ENCODE results near the gene SERINC4.
"Not testable (repeated sequence)": the region's sequence is repeated elsewhere in the genome, so short reads cannot be mapped to it uniquely, and the experiment has no call there.

Gene SERINC4

DNA sequence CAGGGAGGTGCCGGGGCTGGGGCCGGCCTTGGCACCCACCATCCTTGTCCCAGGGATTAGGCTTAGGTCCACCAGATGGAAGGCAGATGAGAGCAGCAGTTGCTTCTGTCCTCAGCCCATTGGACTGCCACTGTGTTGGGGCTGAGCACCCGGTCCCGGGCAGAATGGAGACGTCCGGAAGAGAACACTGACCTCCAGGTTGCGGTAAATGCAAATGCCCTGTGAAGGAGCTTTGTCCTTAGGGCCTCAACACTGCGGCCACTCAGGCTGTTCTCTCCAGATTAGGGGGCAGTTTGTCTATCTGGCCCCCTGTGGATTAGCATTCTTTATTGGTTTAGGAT, at the start of gene SERINC4:
TSS of gene SERINC4 (minus strand) at position 276 of the 341 bp plus-strand sequence. CDS start at position 42, 234 bp downstream.
- no peak for DNase-seq (ENCODE audit: low spot score)

DNA sequence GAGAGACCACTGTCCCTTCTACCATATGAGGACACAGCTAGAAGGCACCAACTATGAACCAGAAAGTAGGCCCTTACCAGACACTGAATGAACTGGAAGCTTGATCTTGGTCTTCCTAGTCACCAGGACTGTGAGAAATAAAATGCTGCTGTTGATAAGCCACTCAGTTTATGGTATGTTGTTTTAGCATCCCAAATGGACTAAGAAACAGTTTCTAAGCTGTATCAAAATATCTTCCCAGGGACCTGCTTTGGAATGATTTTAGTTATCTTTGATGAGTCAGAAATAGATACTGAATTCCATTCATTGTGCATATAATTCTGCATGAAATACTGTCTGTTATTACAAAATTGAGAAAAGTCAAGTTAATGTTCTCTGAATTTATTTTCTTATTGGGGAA, 45.4 kb upstream of the SERINC4 start:
- DNase-seq (ENCODE audit: low spot score), result no peak

DNA sequence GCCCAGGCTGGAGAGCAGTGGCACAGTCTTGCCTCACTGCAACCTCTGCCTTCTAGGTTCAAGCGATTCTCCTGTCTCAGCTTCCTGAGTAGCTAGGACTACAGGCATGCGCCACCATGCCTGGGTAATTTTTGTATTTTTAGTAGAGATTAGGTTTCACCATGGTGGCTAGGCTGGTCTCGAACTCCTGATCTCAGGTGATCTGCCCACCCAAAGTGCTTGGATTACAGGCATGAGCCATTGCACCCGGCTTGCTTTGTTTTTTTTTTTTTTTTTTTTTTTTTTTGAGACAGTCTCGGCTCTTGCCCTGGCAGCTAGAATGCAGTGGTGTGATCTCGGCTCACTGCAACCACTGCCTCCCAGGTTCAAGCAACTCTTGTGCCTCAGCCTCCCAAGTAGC, 32.5 kb upstream of the SERINC4 start:
- not testable (repeated sequence) for DNase-seq (ENCODE audit: low spot score)

DNA sequence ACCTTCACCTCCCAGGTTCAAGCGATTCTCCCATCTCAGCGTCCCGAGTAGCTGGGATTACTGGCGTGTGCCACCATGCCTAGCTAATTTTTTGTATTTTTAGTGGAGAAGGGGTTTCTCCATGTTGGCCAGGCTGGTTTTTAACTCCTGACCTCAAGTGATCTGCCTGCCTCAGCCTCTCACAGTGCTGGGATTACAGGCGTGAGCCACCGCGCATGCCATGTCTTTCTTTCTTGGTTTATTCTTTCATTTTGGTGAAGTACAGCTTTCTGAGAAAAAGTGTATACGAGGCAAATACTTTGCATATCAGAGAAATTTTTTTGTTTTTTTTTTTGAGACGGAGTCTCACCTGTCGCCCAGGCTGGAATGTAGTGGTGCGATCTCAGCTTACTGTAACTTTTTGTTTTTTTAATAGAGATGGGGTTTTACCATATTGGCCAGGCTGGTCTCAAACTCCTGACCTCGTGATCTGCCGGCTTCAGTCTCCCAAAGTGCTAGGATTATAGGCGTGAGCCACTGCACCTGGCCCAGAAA, 31.6 kb upstream of the SERINC4 start:
- not testable (repeated sequence) for DNase-seq (ENCODE audit: low spot score)

DNA sequence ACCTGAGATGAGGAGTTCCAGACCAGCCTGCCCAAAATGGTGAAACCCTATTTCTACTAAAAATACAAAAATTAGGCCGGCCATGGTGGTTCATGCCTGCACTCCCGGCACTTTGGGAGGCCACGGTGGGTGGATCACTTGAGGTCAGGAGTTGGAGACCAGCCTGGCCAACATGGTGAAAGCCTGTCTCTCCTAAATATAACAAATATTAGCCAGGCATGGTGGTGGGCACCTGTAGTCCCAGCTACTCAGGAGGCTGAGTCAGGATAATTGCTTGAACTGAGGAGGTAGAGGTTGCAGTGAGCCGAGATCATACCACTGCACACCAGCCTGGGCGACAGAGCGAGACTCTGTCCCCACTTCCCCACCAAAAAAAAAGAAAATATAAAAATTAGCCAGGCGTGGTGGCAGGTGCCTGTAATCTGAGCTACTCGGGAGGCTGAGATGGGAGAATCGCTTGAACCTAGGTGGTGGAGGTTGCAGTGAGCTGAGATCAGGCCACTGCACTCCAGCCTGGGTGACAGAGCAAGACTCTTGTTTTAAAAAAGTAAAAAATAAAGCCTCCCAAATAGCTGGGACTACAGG, 30.8 kb upstream of the SERINC4 start:
- DNase-seq (ENCODE audit: low spot score), result not testable (repeated sequence)

DNA sequence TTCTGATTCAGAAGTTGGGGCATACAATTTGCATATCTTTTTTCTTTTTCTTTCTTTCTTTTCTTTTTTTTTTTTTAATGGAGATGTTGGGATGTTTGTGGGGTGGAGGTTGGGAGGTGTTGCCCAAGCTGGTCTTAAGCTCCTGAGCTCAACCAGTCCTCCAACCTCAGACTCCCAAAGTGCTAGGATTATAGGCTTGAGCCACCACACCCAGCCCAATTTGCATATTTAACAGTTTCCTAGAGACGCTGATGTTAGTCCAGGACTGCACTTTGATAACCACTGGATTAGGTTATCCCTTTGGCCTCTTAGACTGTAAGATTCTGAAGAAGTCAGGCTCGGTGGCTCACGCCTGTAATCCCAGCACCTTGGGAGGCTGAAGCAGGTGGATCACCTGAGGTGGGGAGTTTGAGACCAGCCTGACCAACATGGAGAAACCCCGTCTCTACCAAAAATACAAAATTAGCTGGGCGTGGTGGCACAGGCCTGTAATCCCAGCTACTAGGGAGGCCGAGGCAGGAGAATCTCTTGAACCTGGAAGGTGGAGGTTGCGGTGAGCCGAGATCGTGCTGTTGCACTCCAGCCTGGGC, 30.0 kb upstream of the SERINC4 start:
- not testable (repeated sequence) for DNase-seq (ENCODE audit: low spot score)

DNA sequence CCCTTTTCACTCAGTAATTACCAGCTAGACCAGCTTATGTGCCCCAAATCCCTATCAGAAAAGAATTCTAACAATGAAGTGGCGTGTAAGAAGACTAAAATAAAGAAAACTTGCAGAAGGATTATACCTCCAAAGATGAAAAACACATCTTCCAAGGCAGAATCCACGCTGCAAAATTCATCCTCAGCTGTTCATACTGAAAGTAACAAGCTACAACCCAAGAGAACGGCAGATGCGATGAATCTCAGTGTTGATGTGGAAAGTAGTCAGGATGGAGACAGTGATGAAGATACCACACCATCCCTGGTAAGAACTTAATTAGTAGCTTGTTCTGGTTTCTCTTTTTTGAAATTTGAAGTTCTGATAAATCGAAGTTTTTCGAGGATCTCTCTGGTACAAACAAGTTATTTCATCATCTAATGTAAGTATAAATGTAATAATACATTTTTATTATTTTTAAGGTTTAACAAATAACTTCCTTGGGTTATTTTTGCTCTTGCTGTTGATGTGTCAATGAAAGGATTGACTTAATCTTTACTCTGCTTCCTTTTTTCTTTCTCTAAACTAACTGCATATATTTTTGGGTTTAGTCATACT, 28.1 kb upstream of the SERINC4 start:
- DNase-seq (ENCODE audit: low spot score), result no peak

DNA sequence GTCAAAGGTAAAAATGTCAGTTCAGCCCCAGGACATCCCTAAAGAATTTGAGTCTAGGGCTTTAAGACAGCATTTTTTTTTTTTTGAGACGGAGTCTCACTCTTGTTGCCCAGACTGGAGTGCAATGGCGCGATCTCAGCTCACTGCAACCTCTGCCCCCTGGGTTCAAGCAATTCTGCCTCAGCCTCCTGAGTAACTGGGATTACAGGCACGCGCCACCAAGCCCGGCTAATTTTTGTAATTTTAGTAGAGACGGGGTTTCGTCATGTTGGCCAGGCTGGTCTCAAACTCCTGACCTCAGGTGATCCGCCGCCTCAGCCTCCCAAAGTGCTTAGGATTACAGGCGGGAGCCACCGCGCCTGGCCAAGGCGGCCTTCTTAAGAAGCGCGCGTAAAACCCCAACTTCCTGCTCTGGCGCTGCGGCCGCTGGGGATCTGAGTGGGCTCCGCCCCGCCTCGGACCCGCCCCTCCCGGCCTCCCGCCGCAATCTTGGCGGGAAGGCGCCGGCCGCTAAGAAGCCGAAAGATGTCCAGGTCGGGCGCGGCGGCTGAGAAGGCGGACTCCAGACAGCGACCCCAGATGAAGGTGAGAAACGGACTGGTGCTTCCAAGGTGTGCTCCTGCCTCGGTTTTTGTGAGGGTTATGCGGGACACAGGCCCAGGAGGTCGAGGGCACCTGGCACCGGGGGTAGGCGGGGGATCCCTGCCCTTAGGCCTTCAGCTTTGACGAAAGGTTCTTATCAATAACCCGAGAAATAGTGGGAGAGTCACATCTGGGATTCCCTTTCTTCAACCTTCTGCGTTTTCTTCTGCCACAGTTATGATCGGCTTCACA, 26.7 kb upstream of the SERINC4 start, which contains the start of gene WDR76:
TSS of gene WDR76 (plus strand) at position 495 of the 834 bp plus-strand sequence. CDS start at position 526, 31 bp downstream.
- DNase-seq (ENCODE audit: low spot score), result peak; percentile 80

DNA sequence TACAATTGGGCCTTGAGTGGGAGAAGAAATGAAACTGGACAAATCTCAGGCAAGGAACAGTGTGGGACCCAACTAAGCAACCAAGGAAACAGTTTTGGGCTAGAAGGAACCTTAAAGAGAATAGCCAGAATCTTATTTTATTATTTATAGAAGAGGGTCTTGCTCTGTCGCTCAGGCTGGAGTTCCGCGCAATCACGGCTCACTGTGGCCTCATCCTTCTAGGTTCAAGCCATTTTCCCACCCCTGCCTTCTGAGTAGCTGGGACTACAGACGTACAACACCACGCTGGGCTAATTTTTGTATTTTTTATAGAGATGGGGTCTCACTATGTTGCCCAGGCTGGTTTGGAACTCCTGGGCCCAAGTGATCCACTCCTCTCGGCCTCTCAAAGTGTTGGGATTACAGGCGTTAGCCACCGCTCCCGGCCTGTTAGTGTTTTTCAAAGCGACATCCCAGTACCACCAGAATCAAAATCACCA, 26.0 kb upstream of the SERINC4 start:
- no peak for DNase-seq (ENCODE audit: low spot score)

DNA sequence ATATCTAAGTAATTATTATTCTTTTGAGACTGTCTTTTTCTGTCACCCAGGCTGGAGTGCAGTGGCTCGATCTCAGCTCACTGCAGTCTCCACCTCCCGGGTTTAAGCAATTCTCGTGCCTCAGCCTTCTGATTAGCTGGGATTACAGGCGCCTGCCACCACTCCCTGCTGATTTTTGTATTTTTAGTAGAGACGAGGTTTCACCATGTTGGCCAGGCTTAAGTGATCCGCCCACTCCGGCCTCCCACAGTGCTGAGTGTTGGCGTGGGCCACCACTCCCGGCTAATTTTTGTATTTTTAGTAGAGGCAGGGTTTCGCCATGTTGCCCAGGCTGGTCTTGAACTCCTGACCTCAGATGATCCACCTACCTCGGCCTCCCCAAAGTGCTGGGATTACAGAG, 25.3 kb upstream of the SERINC4 start:
- not testable (repeated sequence) for DNase-seq (ENCODE audit: low spot score)

DNA sequence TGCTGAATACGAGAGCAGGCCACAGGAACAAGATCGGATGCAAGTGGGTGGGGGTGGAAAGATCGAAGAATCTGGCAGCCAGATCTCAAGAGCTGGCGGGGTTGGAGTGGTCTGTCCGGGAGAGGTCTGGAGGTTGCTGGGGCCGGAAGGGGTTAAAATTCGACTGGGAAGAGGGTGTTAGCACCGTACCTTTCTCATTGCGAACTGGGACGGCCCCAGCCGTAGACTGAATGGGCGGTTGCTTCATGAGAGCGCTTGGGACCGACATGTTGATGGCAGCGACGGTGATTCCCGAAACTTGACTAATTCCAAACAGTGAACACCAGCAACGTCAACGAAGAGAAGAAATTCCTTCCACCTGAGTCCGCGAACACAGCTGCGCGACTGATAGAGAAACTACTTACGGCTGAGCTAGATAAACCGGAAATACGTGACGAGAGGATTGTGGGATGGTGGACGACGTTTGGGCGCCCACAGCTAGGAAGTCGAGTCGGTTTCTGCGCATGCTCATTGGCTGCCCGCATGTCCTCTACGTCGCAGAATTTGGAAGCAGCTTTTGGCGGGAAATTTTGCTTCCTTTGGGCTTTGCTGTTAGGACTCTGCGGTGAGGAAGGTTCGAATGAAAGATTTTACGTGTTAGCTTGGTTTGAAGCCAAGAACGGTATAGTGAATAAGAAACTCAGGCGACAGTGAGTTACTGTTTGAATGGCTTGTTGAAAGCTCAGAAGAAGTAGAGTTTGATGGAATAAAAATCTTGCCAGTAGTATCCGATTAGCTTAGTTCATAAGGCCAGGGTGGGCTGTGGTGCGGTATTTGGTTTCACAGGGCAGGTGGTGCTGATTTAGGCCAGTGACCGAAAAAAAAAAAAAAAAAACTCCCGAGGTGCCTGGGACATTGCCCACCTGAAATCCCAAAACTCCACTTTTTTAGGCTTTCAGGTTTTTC, 24.6 kb upstream of the SERINC4 start, which contains the start of gene MFAP1:
TSS of gene MFAP1 (minus strand) at position 389 of the 945 bp plus-strand sequence. CDS start at position 268, 121 bp downstream.
- DNase-seq (ENCODE audit: low spot score), result peak; percentile 96

DNA sequence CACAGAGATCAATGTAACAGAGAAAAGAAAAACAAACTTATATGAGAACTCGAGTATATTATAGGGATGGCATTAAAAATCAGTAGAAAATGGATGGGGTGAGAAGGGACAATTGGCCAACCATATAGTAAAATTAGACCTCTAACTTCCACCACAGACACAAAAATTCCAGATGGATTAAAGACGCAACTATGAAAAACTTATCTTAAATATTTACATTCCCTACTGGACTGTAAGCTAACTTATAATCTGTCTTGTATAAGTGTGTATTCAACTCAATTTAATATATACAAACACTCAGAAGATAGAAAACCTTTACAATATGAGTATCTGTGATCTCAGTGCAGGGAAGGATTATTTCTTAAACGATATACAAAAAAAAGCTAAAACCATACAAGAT, 21.5 kb upstream of the SERINC4 start:
- no peak for DNase-seq (ENCODE audit: low spot score)

DNA sequence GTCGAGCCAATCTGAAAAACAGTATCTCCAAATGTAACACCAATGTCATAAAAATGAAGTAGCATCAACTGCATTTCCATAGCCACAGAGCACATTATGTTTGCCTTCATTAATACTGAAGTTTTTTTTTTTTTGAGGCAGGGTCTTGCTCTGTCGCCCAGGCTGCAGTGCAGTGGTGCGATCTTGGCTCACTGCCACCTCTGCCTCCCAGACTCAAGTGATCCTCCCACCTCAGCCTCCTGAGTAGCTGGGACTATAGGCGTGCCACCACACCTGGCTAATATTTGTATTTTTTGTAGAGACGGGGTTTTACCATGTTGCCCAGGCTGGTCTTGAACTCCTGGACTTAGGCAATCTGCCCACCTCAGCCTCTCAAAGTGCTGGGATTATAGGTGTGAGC, 15.0 kb upstream of the SERINC4 start:
- DNase-seq (ENCODE audit: low spot score), result not testable (repeated sequence)

DNA sequence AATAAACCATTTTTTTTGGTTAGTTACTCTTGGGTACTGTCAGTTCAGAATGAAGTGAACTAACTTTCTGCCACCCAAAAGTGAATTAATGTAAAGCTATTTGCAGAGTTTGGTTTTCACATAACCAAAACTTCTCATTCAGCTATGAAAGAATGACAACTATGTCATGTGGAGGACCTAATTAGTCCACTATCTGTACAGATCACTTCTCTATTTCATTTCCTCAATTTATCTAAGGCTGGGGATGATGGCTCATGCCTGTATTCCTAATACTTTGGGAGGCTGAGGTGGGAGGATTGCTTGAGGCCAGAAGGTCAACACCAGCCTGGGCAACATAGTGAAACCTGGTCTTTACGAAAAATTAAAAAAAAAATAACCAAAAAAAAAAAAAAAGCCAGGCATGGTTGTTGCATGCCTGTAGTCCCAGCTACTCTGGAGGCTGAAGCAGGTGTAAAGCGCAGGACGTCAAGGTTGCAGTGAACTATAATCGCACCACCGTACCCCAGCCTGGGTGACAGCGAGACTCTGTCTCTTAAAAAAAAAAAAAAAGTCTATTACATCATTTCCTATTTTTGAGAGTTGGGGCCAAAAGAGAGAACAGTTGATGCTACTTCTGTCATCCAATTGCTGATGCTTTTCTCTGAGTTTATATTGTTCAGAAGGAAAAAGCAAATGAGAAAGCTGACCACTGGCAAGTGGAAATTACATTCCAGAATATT, 9.1 kb upstream of the SERINC4 start:
- no peak for DNase-seq (ENCODE audit: low spot score)

DNA sequence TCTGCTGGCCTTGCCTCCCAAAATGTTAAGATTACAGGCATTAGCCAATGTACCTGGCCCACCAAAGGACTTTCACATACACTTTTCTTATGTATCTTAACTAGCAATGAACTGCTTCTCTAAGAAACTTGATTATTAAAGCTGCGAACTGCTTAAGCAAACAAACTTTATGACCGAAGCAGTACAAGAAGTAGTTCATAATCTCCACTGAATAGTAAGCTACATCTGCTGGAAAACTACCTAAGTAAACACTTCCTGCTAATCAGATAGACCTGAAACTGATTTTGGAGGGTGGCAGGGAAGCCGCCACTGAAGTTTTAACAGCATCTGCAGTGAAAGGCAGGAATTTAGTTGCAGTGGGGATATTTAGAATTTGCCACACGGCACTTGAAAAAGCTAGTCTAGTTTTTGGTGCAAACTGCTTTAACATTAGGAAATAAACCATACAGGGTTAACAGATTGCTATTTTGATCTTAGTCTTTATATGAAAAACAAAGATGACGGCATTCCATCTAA, 8.5 kb upstream of the SERINC4 start:
- no peak for DNase-seq (ENCODE audit: low spot score)

DNA sequence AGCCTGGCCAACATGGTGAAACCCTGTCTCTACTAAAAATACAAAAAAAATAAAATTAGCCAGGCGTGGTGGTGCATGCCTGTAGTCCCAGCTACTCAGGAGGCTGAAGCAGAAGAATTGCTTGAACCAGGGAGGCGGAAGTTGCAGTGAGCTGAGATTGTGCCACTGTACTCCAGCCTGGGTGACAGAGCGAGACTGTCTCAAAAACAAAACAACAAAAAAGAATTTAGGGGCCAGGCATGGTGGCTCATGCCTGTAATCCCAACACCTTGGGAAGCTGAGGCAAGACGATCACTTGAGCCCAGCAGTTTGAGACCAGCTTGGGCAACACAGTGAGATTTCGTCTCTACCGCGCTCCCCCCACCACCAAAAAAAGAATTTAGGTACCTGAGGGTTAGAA, 2.7 kb upstream of the SERINC4 start:
- not testable (repeated sequence) for DNase-seq (ENCODE audit: low spot score)

DNA sequence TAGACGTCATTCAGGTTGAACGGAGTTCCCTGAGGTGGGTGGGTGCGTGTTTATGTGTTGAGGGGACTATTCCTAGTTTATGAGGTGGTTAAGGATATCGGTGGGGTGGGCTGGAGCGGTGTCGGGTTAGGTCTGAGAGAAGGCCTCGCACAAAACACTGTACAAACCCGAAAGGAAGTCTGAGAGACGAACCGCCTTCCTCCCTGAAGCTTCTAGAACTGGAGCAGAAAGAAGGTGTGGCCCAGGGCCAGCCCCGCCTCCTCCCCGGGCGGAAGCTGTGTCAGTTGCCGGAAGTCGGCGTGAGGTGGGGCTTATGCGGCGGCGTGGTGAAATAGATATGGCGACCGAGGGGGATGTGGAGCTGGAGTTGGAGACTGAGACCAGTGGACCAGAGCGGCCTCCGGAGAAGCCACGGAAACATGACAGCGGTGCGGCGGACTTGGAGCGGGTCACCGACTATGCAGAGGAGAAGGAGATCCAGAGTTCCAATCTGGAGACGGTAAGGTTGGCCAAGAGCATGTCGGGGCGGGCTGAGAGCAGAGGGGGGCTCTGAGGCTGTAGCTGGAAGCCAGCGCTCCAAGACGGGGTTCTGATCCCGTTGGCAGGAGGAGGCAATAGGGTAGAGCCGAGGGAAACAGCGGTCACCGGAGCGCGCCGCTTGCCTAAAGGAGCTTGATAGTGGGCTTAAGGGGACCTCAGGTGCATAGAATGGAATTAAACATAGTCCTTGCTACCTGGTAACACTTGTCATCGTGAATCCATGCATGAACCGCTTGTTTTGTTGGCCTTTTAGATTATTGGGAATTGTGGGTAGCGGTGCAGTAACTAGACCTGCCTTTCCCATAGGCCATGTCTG, 494 bp upstream of the SERINC4 start, which contains the start of gene HYPK:
TSS of gene HYPK (plus strand) at position 314 of the 856 bp plus-strand sequence. CDS start at position 338, 24 bp downstream.
- peak; percentile 92 for DNase-seq (ENCODE audit: low spot score)

DNA sequence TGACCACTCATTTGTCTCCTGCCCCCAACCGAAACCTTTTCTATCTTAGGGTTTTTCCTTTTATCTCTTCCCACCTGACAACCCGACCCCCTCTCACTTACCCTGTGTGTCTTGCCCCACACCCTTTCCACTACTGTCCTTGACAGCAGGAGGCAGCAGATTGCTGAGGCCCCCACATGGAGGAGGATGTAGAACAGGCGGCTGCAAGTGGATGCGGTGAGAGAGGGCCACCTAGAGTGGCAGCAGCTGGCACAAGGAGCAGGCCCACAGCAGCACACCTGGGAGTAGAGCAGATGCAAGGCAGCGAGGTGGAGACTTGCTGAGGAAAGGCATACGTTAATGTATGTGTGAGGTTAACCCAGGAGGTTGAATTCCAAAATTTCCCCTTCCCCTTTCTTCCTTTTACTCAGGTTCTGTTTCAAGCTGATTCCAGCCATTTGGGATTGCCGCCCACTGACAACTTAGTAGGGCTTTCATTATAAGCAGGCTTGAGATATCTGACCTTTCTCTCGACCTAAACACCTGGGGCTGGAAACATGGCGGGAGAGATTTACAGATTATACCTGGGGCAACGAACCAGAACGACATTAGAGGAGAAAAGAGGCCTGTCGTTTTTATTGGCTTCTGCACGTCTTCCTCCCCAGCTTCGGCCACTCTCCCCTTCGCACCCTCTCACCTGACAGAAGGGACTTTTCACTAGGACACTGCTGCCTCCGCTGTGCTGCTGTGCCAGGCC, 643 bp downstream of the SERINC4 start:
- peak; percentile 3 for DNase-seq (ENCODE audit: low spot score)
